Measurements from ENCODE around the gene JARID2.

Gene JARID2

DNA sequence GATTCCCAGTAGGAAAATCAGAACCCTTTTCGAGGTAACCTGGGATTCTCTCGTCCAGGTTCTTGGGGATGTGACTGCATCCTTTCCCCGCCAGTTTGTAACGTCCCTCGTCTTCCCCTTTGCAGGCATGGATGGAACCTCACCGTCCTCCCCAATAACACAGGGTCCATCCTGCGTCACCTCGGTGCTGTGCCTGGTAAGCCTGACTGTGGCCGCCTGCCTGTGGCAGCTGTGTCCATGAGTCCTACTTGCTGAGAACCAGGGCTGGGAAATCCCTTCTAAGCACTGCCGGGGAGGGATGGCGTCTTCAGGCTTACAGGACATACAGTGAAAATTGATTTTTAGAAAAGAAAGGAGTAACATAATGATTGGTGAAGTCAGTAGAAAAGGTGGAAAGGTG, 261.4 kb downstream of the JARID2 start:
- DNase-seq (ENCODE audit: low read depth), result no peak

DNA sequence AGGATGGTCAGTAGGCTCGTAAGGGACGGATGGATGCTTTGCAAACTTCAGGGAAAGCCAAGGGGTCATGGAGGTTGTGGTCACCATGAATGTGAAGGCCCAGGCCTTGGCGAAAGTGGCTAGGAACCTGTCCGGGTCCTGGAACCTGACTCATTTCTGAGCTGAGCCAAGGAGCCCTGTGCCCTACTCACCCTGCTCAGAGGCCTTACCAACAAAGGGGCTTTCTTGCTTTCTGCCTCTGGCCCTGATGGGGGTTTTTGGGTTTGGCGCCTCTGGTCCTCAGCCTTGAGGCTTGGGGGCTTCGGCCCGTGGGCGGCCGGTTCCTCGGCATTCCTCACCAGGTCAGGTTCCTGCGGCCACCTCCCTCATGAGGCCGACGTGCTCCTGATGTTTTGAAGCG, 261.9 kb downstream of the JARID2 start:
- no peak for DNase-seq (ENCODE audit: low read depth)

DNA sequence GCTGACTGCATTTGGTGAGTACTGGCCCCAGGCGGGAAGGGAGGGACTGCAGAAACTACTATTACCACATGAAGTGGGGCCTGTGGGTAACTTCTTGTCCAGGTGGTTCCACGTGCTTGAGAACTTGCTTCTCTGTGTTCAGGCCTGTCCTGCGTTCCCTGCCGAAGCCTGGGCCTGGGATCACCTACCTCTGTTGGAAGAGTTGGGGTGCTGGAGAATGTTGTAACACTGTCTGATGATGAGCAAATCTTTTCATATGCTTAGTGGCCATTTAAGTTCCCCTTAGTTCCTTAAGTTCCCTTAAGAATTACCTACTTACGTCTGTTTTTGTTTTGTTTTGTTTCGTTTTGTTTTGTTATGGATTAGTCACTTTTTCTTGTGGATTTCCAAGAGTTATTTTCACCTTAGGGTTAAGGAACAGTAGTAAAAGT, 262.6 kb downstream of the JARID2 start:
- DNase-seq (ENCODE audit: low read depth), result no peak

DNA sequence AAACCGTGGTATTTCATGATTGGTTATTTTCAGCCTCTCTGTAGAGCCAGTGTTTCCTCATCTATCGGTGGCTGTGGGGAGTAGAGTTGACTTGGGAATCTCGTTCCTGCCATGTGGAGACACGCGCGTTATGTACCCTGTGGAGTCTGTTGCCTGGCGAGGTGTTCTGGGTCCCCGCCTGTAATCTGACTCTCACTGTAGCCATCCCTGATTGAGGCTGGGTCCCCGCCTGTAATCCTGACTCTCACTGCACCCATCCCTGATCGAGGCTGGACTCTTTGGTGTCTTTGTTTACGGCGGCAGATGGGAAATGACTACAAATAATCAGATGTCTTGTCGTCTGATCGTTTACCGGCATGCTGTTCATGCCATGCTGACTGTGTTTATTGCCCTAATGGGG, 263.1 kb downstream of the JARID2 start:
- DNase-seq (ENCODE audit: low read depth), result peak; percentile 7

DNA sequence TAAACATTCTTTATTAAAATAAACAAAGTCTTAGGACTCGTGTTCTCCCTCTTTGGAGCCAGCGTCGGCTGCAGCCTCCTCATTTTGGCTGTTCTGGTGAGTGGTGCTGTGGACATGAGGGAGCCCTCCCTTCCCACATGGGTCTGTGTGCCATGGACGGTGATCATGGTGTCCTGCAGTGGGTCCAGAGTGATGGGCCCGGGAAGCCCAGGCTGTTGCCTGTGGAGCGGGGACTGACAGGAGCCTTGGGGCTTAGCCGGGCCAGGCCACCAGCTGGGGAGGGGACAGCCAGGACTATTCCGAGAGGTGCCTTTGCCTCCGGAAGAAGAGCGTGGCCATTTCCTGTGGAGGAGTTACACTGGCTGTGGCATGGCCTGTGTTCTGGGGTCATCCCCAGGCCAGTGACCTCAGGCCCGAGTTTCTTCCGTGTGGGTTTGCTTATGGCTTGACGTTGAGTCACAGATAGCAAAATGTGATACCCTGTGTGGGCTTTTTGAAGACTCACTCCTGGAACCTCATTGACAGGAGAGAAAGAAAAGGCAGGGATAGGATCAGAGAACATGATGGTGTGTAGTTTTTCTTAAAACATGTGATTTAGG, 263.6 kb downstream of the JARID2 start:
- peak; percentile 7 for DNase-seq (ENCODE audit: low read depth)

DNA sequence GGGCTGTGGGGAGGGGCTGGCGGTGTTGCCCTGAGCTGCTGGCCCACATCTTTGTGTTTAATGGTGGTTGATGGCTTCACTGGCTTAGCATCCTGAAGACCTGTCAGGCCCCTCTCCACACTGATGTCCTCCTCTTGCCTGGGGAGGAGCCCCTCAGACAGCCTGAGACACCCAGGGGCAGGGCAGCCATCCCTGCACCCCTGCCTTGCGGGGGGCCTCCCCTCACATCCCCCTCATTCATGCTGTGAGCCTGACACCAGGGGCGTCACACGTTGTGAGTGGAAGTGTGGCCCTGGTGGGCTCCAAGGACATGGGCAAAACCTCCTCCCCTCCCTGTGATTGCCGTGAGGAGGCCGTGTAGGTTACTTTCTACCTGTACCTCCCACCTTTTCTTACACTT, 264.3 kb downstream of the JARID2 start:
- no peak for DNase-seq (ENCODE audit: low read depth)

DNA sequence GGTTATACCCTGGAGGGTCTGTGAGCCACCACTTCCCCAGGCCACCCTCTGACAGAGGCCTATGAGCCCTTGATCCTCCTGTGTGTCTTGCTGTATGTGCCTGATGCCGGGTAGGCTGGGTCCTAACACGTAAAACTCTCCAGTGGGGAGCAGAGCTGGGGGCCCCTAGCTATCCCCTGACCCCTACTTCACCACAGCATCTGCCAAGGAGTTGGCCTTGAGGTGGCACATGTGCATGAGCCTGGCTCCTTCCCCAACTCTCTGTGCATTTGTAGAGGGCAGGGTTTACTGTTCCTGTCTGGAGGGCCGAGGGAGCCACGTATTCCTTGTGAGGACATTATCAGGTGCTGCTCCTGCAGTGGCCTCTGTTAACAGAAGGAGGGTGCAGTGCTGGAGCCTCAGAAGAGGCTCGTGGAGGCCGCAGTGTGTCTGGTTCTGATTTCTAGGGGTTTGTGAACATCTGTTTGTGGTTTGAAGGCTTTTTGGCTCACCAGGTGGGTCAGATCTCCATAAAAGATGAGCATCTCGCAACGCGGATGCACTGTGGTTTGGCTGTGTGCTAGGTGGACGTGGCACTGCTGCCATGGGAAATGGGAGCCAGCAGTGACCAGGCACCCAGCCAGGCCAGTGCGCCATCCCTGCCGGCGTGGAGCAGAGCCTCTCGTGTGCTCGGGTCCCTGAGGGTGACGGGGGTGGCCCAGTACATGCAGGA, 264.8 kb downstream of the JARID2 start:
- DNase-seq (ENCODE audit: low read depth), result no peak

DNA sequence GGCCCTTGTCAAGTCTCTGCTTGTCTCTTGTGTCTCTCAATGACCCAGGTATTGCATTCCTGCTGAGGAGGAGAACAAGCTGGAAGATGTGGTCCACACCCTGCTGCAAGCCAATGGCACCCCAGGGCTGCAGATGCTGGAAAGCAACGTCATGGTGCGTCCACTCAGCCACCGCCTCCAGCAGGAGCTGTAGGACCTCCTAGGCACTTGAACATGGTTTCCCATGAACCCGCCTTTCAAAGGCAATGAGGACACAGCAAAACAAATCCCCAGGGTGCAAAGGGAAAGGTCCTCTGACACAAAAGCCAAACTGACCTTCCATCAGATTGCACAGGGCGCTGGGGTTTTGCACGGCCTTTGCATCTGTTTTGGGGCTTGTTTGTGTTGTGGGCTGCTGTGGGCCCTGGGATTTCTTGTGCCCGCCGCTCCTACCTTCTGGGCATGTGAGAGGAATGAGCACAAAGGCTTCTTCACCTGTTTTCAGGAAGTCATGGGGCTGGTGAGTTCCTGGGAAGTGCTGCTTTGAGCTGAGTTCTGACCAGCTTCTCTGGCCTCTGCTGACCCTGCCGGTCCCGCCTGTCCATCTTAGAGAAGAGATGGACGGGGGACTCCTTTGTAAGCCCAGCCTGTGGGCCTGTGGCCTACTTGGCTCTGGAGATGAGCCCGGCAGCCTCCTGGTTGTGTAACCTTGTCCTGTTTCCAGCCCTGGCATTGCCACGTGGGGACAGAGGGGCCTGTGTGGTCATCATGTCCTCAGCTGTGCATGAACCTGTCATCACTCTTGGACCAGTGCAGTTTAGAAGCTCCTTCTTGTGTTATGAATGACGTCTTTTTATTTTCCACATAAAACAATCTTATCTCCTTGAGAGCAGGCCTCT, 265.6 kb downstream of the JARID2 start:
- DNase-seq (ENCODE audit: low read depth), result no peak

DNA sequence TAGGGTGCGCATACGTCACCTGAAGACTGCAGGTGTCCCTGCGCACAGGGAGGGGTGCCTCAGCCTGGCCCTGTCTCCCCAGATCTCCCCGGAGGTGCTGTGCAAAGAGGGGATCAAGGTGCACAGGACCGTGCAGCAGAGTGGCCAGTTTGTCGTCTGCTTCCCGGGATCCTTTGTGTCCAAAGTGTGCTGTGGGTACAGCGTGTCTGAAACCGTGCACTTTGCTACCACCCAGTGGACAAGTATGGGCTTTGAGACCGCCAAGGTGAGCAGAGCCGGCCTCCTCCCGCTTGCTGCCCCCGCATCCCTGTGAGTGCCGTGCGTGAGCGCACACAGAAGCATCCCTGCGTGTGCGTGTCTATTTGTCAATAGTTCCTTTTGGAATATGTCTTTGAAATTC, 266.3 kb downstream of the JARID2 start:
- DNase-seq (ENCODE audit: low read depth), result no peak

DNA sequence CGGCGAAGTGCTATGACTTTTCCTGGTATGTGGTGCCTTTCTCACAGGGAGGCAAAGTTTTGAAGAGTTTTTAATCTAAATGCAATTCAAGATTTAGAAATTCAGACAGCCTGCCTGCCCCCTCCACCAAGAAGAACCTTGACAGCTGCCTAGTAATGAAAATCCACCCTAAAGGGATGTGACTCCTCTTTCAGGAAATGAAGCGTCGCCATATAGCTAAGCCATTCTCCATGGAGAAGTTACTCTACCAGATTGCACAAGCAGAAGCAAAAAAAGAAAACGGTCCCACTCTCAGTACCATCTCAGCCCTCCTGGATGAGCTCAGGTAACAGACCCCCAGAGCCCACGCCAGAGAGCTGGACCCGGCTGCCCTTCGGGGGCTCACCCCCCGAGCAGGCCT, 266.9 kb downstream of the JARID2 start:
- no peak for DNase-seq (ENCODE audit: low read depth)

DNA sequence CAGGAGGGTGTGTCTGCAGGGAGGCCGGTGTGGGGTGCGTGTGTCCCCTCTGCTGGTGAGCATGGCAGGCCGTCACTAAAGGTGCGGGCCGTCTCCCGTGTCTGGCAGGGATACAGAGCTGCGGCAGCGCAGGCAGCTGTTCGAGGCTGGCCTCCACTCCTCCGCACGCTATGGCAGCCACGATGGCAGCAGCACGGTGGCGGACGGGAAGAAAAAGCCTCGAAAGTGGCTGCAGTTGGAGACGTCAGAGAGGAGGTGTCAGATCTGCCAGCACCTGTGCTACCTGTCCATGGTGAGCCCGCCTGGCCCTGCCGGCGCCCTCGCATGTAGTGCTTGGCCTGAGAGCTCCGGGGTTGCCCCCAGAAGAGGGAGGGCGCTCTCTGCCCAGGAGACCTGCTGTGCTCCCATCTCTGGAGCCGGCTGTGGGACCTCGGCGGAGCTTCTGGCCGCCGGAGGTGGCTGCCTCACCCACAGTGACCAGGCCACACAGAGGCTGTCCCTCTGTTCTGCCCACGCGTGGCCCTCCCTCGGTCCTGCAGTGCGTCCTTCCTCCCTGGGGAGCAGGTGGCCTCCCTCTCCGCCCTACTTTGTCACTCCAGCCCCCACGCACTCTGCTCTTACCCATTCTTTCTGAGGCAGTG, 267.4 kb downstream of the JARID2 start:
- no peak for DNase-seq (ENCODE audit: low read depth)

DNA sequence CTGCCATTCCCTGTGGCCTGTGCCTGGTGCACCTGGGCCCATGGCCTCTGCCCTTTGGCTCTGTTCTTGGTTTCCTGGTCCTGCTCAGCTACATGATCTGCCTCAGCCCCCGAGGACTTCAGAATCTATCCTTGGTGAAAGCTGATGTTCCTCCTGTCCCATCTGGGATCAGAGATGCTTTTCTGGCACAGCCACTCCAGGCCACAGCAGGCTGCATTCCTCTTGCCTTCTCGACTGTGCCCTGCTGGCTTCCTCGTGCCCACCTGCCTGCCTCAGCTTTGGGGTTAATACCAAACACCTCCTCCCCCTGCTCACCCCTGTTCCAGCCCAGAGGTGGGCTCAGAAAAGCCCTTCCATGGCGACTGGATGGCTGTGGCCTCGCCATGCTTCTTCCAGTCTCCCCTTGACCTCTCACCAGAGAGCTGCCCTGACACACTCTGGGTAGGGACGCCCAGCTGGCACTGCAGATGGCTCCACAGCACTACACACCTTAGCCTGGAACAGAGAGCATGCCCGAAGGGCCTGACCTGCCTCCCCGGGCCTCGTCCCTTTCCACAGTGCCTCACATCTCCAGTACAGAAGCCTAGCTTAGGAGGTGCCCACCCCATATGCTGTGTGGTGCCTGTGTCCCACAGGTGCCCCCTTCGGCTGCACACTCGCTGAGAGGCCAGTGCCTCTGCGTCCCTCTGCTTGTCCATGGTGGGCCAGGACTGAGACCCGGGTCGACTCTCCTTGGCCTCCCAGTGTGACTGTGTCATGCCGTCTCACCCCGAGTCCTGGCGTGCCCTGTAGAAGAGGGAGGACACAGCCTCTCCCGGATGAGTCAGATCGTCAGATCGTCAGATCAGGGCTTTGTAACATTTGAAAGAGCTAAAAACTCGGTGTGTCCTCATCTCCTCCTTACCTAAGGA, 268.2 kb downstream of the JARID2 start:
- DNase-seq (ENCODE audit: low read depth), result no peak

DNA sequence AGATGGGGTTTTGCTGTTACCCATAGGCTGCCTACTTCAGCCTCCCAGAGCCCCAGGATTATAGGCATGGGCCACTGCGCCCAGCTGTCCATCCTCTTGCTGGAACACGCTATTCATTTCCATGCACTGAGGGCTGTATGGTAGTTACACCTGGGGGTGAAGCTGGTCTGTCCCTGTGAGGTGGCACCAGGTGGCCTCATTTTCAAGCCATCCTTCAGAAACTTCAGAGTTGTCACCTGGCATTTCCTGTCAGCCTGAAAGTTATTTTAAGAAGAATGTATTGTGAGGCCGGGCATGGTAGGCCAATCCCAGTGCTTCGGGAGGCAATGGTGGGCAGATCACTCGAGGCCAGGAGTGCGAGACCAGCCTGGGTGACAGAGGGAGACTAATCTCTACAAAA, 269.4 kb downstream of the JARID2 start:
- no peak for DNase-seq (ENCODE audit: low read depth)

DNA sequence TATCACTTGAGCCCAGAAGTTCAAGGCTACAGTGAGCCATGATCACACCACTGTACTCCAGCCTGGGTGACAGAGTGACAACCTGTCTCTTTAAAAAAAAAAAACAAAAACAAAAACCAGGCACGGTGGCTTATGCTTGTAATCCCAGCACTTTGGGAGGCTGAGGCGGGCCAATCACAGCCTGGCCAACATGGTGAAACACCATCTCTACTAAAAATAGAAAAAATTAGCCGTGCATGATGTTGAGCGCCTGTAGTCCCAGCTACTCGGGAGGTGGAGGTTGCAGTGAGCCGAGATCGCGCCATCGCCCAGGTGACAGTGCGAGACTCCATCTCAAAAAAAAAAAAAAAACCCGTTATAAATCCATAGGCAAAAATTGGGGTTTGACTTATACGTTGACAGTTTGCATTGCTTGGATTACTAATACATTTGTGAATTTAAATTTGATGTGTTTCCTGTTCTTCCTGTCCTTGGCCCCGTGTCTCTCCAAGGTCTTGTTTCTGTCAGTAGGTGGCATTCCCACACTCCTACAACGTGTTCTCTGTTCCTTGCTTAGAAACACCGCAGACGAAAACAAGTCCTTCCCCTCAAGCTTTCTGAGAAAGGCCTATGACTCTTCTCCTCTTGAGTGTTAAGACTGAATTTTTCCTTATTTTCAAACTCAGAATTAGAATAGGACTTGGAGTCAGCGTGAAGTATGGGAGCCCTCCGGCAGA, 269.9 kb downstream of the JARID2 start:
- no peak for DNase-seq (ENCODE audit: low read depth)

DNA sequence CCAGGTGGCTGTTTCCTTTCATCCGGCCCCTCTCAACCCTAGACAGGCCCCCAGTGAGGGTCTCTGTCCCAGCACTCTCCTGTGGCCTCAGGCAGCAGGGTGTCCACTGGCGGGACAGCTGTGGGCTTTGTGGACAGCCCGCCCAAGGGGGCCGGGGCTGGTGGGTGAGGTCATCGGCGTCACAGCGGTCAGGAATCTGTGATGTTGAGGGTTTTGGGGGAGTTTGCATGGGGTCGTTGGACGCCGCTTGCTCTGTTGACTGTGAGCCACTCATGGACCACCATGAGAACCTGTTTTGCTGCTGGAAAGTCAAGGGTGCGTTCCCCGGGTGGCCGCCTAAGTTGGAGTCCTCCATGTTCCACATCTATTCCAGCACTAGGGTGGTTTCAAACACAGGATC, 270.5 kb downstream of the JARID2 start:
- no peak for DNase-seq (ENCODE audit: low read depth)

DNA sequence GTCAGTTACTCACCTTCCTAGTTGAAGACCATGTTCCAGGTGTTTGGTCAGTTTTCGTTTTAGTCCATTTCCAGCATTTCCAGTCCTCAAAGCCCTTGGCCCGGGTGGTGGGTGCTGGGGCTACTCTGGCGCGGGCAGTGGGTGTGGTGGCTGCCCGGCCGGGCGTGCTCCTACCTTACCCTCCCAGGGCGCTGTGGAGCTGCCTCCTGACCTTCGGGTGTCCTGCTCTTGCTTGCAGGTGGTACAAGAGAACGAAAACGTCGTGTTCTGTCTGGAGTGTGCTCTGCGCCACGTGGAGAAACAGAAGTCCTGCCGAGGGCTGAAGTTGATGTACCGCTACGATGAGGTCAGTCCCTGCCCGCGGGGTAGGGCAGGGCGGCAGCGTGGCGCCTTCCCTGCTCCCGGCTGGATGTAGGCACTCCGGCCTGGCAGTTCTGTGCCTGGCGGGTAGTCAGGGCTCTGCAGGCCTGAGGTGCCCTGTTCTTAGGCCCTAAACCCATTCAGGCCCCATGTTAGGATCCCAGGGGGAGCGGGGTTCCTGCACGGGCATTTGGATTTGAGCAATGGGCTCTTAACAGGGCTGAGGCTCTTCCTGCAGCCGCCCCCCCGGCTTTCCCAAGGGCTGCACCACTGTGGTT, 271.2 kb downstream of the JARID2 start:
- no peak for DNase-seq (ENCODE audit: low read depth)

DNA sequence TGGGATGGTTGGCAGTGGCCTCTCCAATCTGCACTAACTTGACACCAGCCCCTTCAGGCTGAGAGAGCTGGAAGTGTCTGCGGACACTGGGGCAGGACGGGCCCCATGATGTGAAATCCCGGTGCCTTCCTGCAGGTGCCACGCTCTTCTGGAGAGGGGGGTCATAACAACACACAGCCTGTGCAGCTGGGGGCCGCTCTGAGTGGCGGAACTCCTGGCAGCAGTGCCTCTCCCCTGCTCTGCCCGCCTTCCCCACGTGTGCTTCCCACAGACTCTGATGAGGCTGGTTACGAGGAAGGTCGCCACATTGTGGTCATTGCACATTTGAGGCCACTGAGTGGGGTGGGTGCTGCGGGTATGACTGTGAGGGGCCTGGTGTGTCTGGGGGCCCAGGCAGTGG, 271.7 kb downstream of the JARID2 start:
- DNase-seq (ENCODE audit: low read depth), result no peak

DNA sequence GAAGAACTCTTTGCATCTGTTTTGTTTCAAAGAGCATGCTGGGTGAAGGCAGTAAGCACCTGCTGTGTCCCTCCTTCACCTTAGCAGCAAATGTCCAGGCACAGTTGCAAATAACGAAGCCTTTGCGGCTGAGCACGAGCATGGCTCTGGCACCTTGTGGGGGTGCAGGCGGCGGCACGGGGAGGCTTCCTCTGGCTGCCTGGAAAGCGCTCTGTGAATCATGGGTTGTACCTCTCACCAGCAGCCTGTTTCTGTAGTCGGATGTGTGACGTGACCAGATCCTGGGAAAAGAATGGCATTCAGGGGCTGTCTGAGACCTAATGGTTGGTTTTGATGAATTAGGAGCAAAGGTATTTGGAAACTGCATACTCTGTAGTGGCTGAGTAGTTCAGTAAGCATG, 272.2 kb downstream of the JARID2 start:
- peak; percentile 23 for DNase-seq (ENCODE audit: low read depth)

DNA sequence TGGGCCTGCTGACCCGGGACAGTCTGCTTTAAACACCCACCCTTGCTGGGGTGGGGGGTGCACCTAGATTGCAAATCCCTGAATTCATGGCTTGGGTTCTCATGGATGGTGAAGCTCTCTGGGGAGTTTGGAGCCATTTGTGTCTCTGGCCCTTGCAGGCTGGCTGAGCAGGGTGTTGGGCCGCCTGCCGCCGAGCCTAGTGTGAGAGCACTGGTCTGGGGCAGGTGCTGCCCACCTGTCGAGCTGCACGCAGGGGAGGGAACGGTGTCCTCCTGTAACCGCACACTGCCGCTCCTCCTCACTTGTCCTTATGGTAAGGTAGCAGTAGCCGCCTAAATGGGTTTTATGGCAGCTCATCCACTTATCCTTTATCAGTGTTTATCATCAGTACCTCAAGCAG, 273.0 kb downstream of the JARID2 start:
- DNase-seq (ENCODE audit: low read depth), result no peak

DNA sequence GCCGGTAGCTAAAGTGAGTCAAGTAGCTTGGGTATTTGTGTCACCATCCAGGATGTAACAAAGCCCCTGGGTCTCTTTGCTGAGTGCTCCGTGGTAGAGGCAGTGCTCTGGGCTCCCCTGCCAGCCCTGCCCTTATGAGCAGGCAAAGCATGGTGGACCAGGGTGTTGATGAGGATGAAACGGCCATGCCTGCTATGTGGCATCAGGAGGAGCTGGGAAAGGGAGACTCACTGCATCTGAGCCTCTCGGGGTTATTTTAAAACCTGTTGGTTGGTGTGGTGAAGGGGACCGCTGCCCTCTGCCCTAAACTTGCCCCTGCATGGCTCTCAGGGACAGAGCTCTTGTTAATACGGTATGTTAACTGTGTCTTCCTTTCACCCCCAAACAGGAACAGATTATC, 273.8 kb downstream of the JARID2 start:
- DNase-seq (ENCODE audit: low read depth), result no peak
